SK-N-SH (cell line): ENCODE results near the gene FLOT1. TPM values are rescaled to one million over a fixed set of nuclear protein-coding genes. Genes with fewer than 3 reads are reported as not detected.

ENCODE experiments used
- CTCF ChIA-PET: fragments of 300-600, 350-600 bp; formaldehyde crosslinking; extraction: SDS; loops from one replicate; lab custom pipeline; 2021; lab: Yijun Ruan, JAX
- POLR2A ChIA-PET: fragments of 350-600 bp; sonication (Branson Sonifier 250); formaldehyde crosslinking; extraction: SDS; loops from one replicate; lab custom pipeline; 2020; ENCODE audit warnings: antibody characterized with exemption, inconsistent platforms; lab: Yijun Ruan, JAX
- DNase-seq: peaks from one replicate; pipeline ENCODE4 v3.0.0; 2012
- H2AFZ ChIP-seq: fragments of 200-600 bp; sonication (generic); 2 replicates; pipeline ENCODE4 v1.8.1; 2016; ENCODE audit warnings: antibody characterized with exemption, mild to moderate bottlenecking, low read depth
- H3F3A ChIP-seq: fragments of 200-600 bp; sonication (generic); replicated peaks from 2 replicates; pipeline ENCODE3; 2016; ENCODE audit warnings: antibody characterized with exemption, mild to moderate bottlenecking; ENCODE audit not compliant: insufficient read depth
- H3K27ac ChIP-seq, 2 experiments: fragments of 200-500 bp in 1 of 2; fragments of 200-600 bp in 1 of 2; sonication (Bioruptor generic) in 1 of 2; sonication (generic), shearing (Covaris generic) in 1 of 2; 2 replicates each; pipeline versions ENCODE4 v1.5.1 to v1.6.1; 2014 to 2016; ENCODE audit warnings: low read depth in 2 of 2, inconsistent platforms in 1 of 2, low read length in 1 of 2, mild to moderate bottlenecking in 1 of 2, mixed read lengths in 1 of 2
- H3K27me3 ChIP-seq: fragments of 200-600 bp; sonication (generic), shearing (Covaris generic); 2 replicates; pipeline ENCODE4 v1.6.1; 2016; ENCODE audit warnings: mixed run types; ENCODE audit not compliant: insufficient read depth
- H3K36me3 ChIP-seq, 2 experiments: fragments of 200-500 bp in 1 of 2; fragments of 200-600 bp in 1 of 2; sonication (Bioruptor generic) in 1 of 2; sonication (generic) in 1 of 2; replicated peaks in 1 of 2; 2 replicates each; pipeline versions ENCODE3 to v1.5.1; 2014 to 2016; ENCODE audit warnings: low read length in 1 of 2, mild to moderate bottlenecking in 1 of 2; ENCODE audit not compliant: insufficient read depth in 2 of 2, control insufficient read depth in 1 of 2
- H3K4me1 ChIP-seq, 2 experiments: fragments of 200-500 bp in 1 of 2; fragments of 200-600 bp in 1 of 2; sonication (Bioruptor generic) in 1 of 2; sonication (generic), shearing (Covaris generic) in 1 of 2; 2 replicates each; pipeline versions ENCODE4 v1.5.1 to v1.6.1; 2014 to 2016; ENCODE audit warnings: low read depth in 1 of 2, low read length in 1 of 2, mixed run types in 1 of 2; ENCODE audit not compliant: insufficient read depth in 2 of 2, control insufficient read depth in 1 of 2
- H3K4me2 ChIP-seq: fragments of 200-600 bp; sonication (generic), shearing (Covaris generic); 2 replicates; pipeline ENCODE4 v1.6.1; 2017; ENCODE audit warnings: mixed run types
- H3K4me3 ChIP-seq, 2 experiments: fragments of 200-500 bp in 1 of 2; fragments of 200-600 bp in 1 of 2; sonication (Bioruptor generic) in 1 of 2; sonication (generic), shearing (Covaris generic) in 1 of 2; 2 replicates each; pipeline versions ENCODE4 v1.5.1 to v1.8.1; 2014 to 2016; ENCODE audit warnings: low read depth in 2 of 2, inconsistent platforms in 1 of 2, low read length in 1 of 2, mild to moderate bottlenecking in 1 of 2, mixed read lengths in 1 of 2, moderate library complexity in 1 of 2
- H3K79me2 ChIP-seq: fragments of 200-600 bp; sonication (generic); 2 replicates; pipeline ENCODE4 v1.8.1; 2017; ENCODE audit warnings: mild to moderate bottlenecking; ENCODE audit not compliant: insufficient read depth
- H3K9ac ChIP-seq: fragments of 200-600 bp; sonication (generic); 2 replicates; pipeline ENCODE4 v1.6.1; 2017; ENCODE audit warnings: mixed run types
- H3K9me2 ChIP-seq: fragments of 200-600 bp; sonication (generic); 2 replicates; pipeline ENCODE4 v1.6.1; 2017; ENCODE audit warnings: mixed run types
- H3K9me3 ChIP-seq: fragments of 200-600 bp; sonication (generic); 2 replicates; pipeline ENCODE4 v1.6.1; 2017; ENCODE audit warnings: mixed run types, mild to moderate bottlenecking, moderate library complexity
- H4K20me1 ChIP-seq: fragments of 200-600 bp; sonication (generic); 2 replicates; pipeline ENCODE4 v1.6.1; 2017; ENCODE audit warnings: mild to moderate bottlenecking, mixed run types; ENCODE audit not compliant: insufficient read depth
- CHD2 ChIP-seq: fragments of 150-350 bp; IDR thresholded peaks from 2 replicates; pipeline ENCODE4 v1.6.1; 2018; ENCODE audit warnings: low read length; ENCODE audit not compliant: partially characterized antibody
- CTCF ChIP-seq: fragments of 200-600 bp; sonication (generic); IDR thresholded peaks from 2 replicates; pipeline ENCODE4 v1.6.1; 2017; ENCODE audit warnings: antibody characterized with exemption, mild to moderate bottlenecking, moderate library complexity
- EZH2phosphoT487 ChIP-seq: fragments of 200-600 bp; sonication (generic); IDR thresholded peaks from 2 replicates; pipeline ENCODE4 v1.6.1; 2017; ENCODE audit warnings: low read depth, mixed run types, mild to moderate bottlenecking, antibody characterized with exemption, moderate library complexity, borderline replicate concordance
- GABPA ChIP-seq: IDR thresholded peaks from 2 replicates; pipeline ENCODE4 v1.4.0; 2012; ENCODE audit warnings: low read depth, mild to moderate bottlenecking
- GATA2 ChIP-seq: sonication (generic); formaldehyde crosslinking; IDR thresholded peaks from 2 replicates; pipeline ENCODE4 v1.5.0; 2020; ENCODE audit warnings: mild to moderate bottlenecking, missing genetic modification reagents
- JUND ChIP-seq: IDR thresholded peaks from 2 replicates; pipeline ENCODE4 v1.4.0; 2012
- MAX ChIP-seq: IDR thresholded peaks from 2 replicates; pipeline ENCODE4 v1.4.0; 2012; ENCODE audit warnings: low read depth
- MEF2A ChIP-seq: IDR thresholded peaks from 2 replicates; pipeline ENCODE4 v1.4.0; 2012; ENCODE audit warnings: low read depth, borderline replicate concordance
- MXI1 ChIP-seq: IDR thresholded peaks from 2 replicates; pipeline ENCODE4 v1.6.1; 2012; ENCODE audit warnings: mild to moderate bottlenecking, low read depth, low read length, improper control_type of control experiment
- NRF1 ChIP-seq: IDR thresholded peaks from 2 replicates; pipeline ENCODE4 v1.6.1; 2012; ENCODE audit warnings: low read depth, mild to moderate bottlenecking, low read length
- REST ChIP-seq: IDR thresholded peaks from 2 replicates; pipeline ENCODE4 v1.6.1; 2012; ENCODE audit warnings: mild to moderate bottlenecking, low read depth, low read length, moderate library complexity
- RFX5 ChIP-seq: IDR thresholded peaks from 2 replicates; pipeline ENCODE4 v1.6.1; 2012; ENCODE audit warnings: mild to moderate bottlenecking, improper control_type of control experiment, low read length
- RXRA ChIP-seq: IDR thresholded peaks from 2 replicates; pipeline ENCODE4 v1.4.0; 2012; ENCODE audit warnings: low read depth, mild to moderate bottlenecking, borderline replicate concordance
- SMC3 ChIP-seq: IDR thresholded peaks from 2 replicates; pipeline ENCODE4 v1.6.1; 2012; ENCODE audit warnings: low read depth, low read length, improper control_type of control experiment
- TAF1 ChIP-seq: IDR thresholded peaks from 2 replicates; pipeline ENCODE4 v1.6.1; 2012; ENCODE audit warnings: low read depth, mild to moderate bottlenecking, low read length, moderate library complexity, borderline replicate concordance
- TCF12 ChIP-seq: IDR thresholded peaks from 2 replicates; pipeline ENCODE4 v1.4.0; 2012
- TEAD4 ChIP-seq: IDR thresholded peaks from 2 replicates; pipeline ENCODE4 v1.4.0; 2012; ENCODE audit warnings: mild to moderate bottlenecking, borderline replicate concordance; ENCODE audit not compliant: insufficient read depth
- USF1 ChIP-seq: IDR thresholded peaks from 2 replicates; pipeline ENCODE4 v1.4.0; 2012; ENCODE audit warnings: low read depth, borderline replicate concordance
- USF2 ChIP-seq: fragments of 150-350 bp; IDR thresholded peaks from 2 replicates; pipeline ENCODE4 v1.6.1; 2017; ENCODE audit warnings: antibody characterized with exemption, low read length, low read depth, borderline replicate concordance
- YY1 ChIP-seq: IDR thresholded peaks from 2 replicates; pipeline ENCODE4 v1.4.0; 2012; ENCODE audit warnings: low read depth, mild to moderate bottlenecking
- ZBTB33 ChIP-seq: IDR thresholded peaks from 2 replicates; pipeline ENCODE4 v1.4.0; 2012; ENCODE audit warnings: low read depth, borderline replicate concordance
- WGBS: methylation state at CpG from one replicate; pipeline ENCODE4 v1.1.6; 2017; ENCODE audit warnings: low lambda C conversion rate; 5-methylcytosine and 5-hydroxymethylcytosine counted together
- polyA plus RNA-seq, 3 experiments: library from polyadenylated mRNA; depleted of rRNA; stranded (reverse); fragments of >200 nt; gene quantifications; 2 replicates each; pipeline ENCODE4 v1.2.3, GENCODE V29; 2012

The FLOT1 gene
- polyA plus RNA-seq, 1 of the 3 experiments (the other 2 are of a cell fraction), result 462 TPM

GRCh38 chr6:30719791-30720737 lies 22.4 kb downstream of the FLOT1 start, which contains the start of gene TUBB:
TSS of gene TUBB (plus strand) at chr6:30720352. CDS start at chr6:30720507, 155 bp downstream.
- CTCF ChIA-PET, result interaction anchor here (0.6 to 42.4 kb wide), 6 partner anchors 8 to 141 kb away, joined by 3 to 838 read pairs (median 4); partner anchors contain the start of genes DHX16, FLOT1, NRM and PPP1R18
- H3K4me2 ChIP-seq, result peak within 1 kb of the TSS; percentile 81
- TF ChIP-seq RXRA (no peak), EZH2phosphoT487 (no peak), MAX (0 out of 2 replicates have a peak, but pooled peaks have one; percentile 42), USF1 (peak; percentile 78; the same call in 1 of the 2 replicates), YY1 (peak; percentile 61), ZBTB33 (no peak), USF2 (no peak), GABPA (no peak), SMC3 (no peak), MXI1 (peak; percentile 81), CHD2 (peak; percentile 69), TEAD4 (no peak), REST (peak; percentile 82; the same call in 1 of the 2 replicates), GATA2 (CRISPR knock-in tag) (no peak), JUND (no peak), TCF12 (no peak), TAF1 (peak; percentile 100), NRF1 (peak; percentile 91), RFX5 (no peak), MEF2A (no peak), CTCF (no peak; the same call in 1 of the 2 replicates)

More at GRCh38 chr6:30719791-30720737, 22.4 kb downstream of the FLOT1 start, which contains the start of gene TUBB:
- Histone ChIP-seq H3K4me1 (peaks cover 39% of the 10 kb centered on the region in 2 experiments), H3K4me3 (peak within 1 kb of the TSS; percentile 89 to 93), H3K27me3 (no peaks in the 10 kb centered on the region), H3K9ac (peak within 1 kb of the TSS; percentile 100), H3K9me2 (no peaks in the 10 kb centered on the region), H3K9me3 (no peaks in the 10 kb centered on the region; the same call in 1 of the 2 replicates), H3K79me2 (peaks cover 86% of the 10 kb centered on the region), H4K20me1 (peaks cover 37% of the 10 kb centered on the region), H2AFZ (peak within 1 kb of the TSS; percentile 12; the same call in 1 of the 2 replicates), H3K36me3 (peaks cover 22 to 32% of the 10 kb centered on the region in 2 experiments), H3F3A (peaks cover 54% of the 10 kb centered on the region), H3K27ac (peak within 1 kb of the TSS; percentile 93 to 98)
- WGBS, result under 1% methylated on average over 22 of the region's 38 CpGs
- POLR2A ChIA-PET, result interaction anchor here (1.2 to 1.8 kb wide), 3 partner anchors 32 to 37 kb away, joined by 4 to 10 read pairs (median 4); no protein-coding TSS in a partner anchor
- DNase-seq, result peak; percentile 86
